GM21786 (cell line): ENCODE results near the gene EEF1AKMT3.

ENCODE experiments used
- ATAC-seq: cut with Tn5 transposase; IDR thresholded peaks from one replicate; pipeline ENCODE4 v1.9.1; 2021; ENCODE audit not compliant: unreplicated experiment

Gene EEF1AKMT3

GRCh38 chr12:57750561-57751431 lies 21.6 kb upstream of the EEF1AKMT3 start:
- no peak for ATAC-seq

GRCh38 chr12:57751432-57751787 lies 21.0 kb upstream of the EEF1AKMT3 start:
- no peak for ATAC-seq

GRCh38 chr12:57751788-57752667 lies 20.4 kb upstream of the EEF1AKMT3 start, which contains the start of gene CDK4:
Gene CDK4 (minus strand): TSS chr12:57752310. CDS start chr12:57751717, 593 bp downstream.
- peak; percentile 72 for ATAC-seq

- ATAC-seq = no peak
Measured at GRCh38 chr12:57752668-57753000, 19.8 kb upstream of the EEF1AKMT3 start.

- ATAC-seq = no peak
Measured at GRCh38 chr12:57753756-57754337, 18.6 kb upstream of the EEF1AKMT3 start.

GRCh38 chr12:57754411-57755193 lies 17.8 kb upstream of the EEF1AKMT3 start, which contains the start of gene MARCHF9:
Gene MARCHF9 (plus strand): TSS chr12:57755103. CDS start chr12:57755529, 426 bp downstream.
- ATAC-seq = peak; percentile 36

GRCh38 chr12:57755194-57755453 lies 17.3 kb upstream of the EEF1AKMT3 start:
- ATAC-seq = no peak

- no peak for ATAC-seq
Measured at GRCh38 chr12:57755454-57756372, 16.7 kb upstream of the EEF1AKMT3 start.

- ATAC-seq = no peak
Measured at GRCh38 chr12:57756406-57757341, 15.7 kb upstream of the EEF1AKMT3 start.

GRCh38 chr12:57757771-57758170 lies 14.6 kb upstream of the EEF1AKMT3 start:
- ATAC-seq = no peak

- ATAC-seq = no peak
Measured at GRCh38 chr12:57758552-57759359, 13.7 kb upstream of the EEF1AKMT3 start.

GRCh38 chr12:57759360-57759980 lies 12.9 kb upstream of the EEF1AKMT3 start:
- ATAC-seq = no peak

GRCh38 chr12:57760347-57760982 lies 11.9 kb upstream of the EEF1AKMT3 start:
- no peak for ATAC-seq

GRCh38 chr12:57761391-57761998 lies 10.9 kb upstream of the EEF1AKMT3 start:
- no peak for ATAC-seq

- ATAC-seq = no peak
Measured at GRCh38 chr12:57762463-57762862, 10.0 kb upstream of the EEF1AKMT3 start.

GRCh38 chr12:57763881-57764661 lies 8.3 kb upstream of the EEF1AKMT3 start:
- ATAC-seq = no peak
